Activated CD8-positive, alpha-beta memory T cell treated with anti-CD3 and anti-CD28 coated beads, Interleukin-2, amount 50 U/mL, for 4 hours (primary cell): ENCODE results near the gene ECM1.

ENCODE experiments used
- DNase-seq: peaks from one replicate; pipeline ENCODE4 v3.0.0-alpha.2; 2020

Gene ECM1

DNA sequence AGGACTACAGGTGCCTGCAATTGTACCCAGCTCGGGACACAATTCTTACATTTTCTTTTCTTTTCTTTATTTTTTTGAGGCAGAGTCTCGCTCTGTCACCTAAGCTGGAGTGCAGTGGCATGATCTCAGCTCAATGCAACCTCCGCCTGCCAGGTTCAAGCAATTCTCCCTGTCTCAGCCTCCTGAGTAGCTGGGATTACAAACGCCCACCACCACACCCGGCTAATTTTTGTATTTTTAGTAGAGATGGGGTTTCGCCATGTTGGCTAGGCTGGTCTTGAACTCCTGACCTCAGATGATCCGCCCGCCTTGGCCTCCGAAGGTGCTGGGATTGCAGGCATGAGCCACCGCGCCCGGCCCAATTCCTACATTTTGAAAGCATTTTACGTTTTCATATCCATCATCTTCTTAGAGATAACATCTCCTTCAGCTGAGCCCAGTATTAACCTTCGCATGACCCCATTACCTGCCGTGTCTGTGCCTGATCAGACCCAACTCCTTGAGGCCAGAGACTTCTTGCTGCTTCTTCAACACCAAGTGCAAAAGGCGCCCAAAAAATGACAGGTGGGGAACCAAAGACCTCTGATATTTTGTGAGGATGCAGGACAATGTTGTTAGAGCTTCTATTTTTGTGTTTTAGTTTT, 38.5 kb downstream of the ECM1 start:
- DNase-seq, result no peak

DNA sequence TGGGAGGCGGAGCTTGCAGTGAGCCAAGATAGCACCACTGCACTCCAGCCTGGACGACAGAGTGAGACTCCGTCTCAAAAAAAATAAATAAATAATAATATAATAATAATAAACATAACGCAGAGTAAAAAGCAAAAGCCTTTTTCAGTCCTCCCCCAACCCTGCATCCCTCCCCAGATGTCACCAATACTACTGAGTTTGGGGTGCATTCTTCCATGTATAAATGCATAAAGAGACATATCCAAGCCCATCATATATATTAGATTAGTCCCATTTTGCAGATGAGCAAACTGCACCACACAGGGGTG, 40.4 kb downstream of the ECM1 start:
- DNase-seq, result no peak

DNA sequence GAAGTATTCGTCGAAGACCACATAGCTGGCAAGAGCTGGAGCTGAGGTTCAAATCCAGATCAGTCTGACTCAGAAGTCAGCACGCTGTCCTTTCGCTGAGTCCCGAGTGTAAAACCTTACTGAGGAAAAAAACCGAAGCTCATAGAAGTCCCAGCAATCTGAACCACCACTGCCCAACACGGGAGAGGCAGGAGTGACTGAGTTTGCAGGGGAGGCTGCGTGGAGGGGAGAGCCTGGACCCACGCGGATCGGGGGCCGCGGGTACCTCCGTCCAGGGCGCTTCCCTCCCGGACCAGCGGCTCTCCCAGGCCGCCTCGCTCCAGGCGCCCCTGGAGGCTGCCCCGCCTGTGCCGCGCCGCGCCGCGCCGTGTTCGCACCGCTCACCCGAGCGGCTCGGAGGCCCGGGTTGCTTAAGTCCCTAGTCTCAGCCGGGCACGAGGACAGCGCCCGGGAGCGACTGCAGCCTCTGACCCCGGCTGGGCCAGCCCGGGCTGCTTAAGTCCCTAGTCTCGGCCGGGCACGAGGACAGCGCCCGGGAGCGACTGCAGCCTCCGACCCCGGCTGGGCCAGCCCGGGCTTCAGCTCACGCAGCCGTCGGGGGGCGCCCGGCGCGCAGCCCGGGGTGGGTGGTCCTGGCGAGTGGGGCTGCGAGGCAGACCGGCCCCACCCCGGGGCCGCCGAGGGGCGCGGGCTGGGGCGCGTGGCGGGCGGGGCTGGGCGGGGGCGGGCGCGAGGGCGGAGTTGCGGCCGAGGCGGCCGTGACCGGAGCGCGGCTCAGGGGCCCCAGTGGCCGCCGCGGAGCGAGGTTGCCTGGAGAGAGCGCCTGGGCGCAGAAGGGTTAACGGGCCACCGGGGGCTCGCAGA, 41.0 kb downstream of the ECM1 start, which contains the start of gene ADAMTSL4:
Gene ADAMTSL4 (plus strand): TSS at position 777 of the 864 bp plus-strand sequence. CDS start 2,881 bp downstream, outside the sequence.
- DNase-seq, result no peak

DNA sequence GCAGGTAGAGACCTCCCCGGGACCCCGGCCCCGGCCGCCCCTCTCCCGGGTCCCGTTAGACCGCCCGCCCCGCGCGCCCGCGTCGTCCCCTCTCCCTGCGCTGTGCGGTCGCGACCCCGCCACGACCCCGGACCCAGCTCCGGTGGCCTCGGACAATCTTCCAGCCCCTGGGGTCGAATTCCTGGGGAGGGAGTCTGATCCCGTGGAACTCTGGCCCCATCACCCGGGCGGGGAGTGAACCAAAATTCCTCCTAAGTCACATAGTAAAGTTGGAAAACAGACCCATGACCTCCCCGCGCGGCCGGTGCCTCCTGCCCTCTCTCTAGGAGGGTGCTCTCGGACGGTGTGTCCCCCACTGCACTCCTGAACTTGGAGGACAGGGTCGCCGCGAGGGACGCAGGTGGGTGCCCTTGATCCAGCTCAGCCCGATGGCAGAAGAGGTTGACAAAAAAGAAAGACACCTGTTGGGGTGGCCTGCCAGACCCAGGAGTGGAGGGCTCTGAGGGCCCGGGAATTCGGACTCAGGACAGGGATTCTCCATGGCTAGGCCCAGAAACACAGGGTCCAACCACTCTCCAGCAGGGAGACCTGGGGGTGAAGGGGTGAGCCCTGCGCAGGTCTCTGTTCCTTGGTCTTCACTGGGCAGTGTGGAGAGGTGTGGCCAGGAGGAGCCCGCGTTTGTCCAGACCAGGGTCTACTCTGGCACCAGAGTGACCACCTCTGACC, 41.8 kb downstream of the ECM1 start:
- DNase-seq, result no peak

DNA sequence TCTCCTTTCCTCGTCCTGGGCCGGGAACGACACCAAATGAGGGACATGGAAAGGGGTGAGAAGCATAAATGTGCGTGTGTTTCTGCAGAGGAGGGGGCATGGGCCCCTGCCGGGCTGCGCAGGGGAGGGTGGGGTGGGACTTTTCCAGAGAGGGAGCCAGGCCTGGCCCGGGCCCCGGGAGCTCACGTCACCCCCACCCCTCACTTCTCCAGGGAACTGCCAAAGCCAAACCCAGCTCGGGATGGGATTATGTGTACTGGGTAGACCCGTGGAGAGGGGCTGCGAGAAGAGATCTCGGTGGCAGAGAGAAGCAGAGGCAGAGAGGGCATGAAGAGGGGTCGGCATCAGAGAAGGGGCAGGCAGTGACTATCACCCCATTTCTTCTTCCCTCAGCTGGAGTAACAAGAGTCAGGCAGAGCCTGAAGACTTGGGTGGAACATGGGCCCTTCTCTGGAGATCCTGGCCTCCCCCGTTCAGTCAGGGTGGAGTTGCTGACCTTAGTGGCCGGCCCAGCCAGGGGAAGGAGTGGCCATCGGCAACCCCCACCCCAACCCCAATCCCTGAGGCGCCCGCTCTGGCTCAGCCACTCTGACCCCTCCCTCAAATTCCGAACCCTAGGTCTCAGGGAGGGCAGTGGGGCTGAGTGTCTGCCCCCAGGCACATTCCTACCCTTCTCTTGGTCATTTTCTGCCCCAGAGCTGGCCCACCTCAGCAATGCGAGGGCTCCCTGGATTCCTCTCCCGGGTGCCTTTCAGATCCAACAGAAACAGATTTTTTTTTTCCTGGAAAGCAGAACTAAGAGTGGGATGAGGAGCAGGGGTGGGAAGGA, 42.5 kb downstream of the ECM1 start:
- DNase-seq, result no peak

DNA sequence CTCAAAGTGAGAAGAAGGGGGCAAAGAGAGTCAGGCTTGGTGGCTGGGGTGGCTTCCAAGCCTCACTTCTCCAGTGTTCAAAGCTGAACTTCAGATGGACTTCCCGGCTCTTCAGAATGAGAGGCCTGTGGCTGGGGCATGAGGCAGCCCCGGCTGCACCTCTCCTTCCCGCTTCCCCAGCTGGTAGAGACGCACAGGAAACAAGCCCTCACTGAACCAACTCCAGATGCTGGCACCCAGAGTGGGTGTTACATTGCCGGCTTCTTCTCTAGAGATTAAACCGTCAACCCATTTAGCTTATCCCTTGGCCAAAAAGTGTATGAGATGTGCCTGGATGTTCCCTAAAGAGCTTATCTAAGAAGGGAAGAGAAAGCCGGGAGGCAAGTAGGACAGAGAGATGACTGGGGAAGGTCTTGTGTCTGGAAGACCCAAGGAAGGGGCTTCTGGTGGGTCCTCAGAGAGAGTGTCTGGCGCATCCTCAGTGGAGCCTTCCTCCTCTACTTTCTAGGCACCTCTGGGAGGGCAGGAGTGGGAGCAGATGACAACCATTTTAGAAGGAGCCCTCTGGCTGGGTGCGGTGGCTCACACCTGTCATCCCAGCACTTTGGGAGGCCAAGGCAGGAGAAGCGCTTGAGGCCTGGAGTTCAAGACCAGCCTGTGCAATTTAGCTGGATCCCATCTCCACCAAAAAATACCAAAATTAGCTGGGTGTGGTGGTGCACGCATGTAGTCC, 43.3 kb downstream of the ECM1 start:
- DNase-seq, result no peak

DNA sequence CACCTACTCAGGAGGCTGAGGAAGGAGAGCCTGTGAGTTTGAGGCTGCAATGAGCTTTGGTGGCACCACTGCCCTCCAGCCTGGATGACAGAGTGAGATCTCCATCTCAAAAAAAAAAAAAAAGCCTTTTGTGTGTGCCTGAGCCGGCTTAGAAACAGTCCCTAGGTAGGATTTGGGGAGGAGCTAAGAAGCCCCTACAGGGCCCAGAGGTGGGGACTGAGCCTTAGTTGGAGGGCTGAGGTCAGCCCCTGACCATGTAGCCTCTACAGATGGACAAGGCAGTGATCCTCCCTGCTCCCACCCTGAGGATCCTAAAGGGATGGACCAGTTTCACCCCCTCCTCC, 43.8 kb downstream of the ECM1 start:
- no peak for DNase-seq

DNA sequence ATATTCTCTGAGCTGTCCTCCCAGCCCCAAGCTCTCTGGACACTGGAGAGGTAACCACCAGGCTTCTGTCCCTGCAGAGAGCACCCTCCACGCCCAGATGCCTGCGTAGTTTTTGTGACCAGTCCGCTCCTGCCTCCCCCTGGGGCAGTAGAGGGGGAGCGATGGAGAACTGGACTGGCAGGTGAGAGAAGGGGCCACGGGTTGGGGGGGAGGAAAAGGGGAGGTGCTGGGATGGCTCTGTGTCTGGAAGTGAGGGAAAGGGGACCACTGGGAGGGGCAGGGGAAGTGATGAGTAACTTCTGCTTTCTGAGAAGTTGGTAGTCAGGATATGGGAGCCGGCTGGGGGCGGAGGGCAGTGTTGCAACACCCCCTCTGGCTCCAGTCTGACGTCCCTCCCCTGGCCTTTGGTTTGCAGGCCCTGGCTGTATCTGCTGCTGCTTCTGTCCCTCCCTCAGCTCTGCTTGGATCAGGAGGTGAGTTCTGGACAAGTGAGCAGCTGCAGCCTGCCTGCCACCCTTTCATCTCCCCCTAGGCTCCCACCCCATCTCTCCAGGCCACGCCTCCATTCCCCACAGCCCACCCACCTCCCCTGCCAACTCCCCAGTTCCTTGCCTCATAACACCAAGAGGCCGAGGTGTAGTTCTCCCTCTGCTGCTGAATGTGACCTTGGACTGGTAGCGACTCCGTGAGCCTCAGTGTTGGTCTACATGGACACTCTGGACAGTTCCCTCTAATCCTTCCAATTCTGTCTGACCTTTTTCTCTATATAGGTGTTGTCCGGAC, 44.4 kb downstream of the ECM1 start:
- DNase-seq, result no peak

DNA sequence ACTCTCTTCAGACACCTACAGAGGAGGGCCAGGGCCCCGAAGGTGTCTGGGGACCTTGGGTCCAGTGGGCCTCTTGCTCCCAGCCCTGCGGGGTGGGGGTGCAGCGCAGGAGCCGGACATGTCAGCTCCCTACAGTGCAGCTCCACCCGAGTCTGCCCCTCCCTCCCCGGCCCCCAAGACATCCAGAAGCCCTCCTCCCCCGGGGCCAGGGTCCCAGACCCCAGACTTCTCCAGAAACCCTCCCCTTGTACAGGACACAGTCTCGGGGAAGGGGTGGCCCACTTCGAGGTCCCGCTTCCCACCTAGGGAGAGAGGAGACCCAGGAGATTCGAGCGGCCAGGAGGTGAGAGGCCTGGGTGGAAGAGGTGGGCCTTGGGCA, 45.0 kb downstream of the ECM1 start:
- DNase-seq, result no peak

DNA sequence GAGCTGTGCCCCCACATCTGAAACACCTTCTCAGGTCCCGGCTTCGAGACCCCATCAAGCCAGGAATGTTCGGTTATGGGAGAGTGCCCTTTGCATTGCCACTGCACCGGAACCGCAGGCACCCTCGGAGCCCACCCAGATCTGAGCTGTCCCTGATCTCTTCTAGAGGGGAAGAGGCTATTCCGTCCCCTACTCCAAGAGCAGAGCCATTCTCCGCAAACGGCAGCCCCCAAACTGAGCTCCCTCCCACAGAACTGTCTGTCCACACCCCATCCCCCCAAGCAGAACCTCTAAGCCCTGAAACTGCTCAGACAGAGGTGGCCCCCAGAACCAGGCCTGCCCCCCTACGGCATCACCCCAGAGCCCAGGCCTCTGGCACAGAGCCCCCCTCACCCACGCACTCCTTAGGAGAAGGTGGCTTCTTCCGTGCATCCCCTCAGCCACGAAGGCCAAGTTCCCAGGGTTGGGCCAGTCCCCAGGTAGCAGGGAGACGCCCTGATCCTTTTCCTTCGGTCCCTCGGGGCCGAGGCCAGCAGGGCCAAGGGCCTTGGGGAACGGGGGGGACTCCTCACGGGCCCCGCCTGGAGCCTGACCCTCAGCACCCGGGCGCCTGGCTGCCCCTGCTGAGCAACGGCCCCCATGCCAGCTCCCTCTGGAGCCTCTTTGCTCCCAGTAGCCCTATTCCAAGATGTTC, 45.6 kb downstream of the ECM1 start:
- DNase-seq, result no peak

DNA sequence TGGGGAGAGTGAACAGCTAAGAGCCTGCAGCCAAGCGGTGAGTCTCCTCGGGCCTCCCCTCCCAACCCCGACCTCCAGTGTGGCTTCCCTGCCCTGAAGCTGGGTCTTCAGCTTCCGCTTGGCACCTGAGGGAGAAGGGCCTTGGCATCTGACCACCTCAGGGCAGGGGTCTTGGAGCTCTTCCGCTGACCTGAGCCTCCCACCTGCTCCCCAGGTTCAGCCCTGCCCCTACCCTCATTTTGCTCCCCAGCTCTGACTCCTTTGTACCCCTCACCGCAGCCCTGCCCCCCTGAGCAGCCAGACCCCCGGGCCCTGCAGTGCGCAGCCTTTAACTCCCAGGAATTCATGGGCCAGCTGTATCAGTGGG, 46.2 kb downstream of the ECM1 start:
- DNase-seq, result no peak

DNA sequence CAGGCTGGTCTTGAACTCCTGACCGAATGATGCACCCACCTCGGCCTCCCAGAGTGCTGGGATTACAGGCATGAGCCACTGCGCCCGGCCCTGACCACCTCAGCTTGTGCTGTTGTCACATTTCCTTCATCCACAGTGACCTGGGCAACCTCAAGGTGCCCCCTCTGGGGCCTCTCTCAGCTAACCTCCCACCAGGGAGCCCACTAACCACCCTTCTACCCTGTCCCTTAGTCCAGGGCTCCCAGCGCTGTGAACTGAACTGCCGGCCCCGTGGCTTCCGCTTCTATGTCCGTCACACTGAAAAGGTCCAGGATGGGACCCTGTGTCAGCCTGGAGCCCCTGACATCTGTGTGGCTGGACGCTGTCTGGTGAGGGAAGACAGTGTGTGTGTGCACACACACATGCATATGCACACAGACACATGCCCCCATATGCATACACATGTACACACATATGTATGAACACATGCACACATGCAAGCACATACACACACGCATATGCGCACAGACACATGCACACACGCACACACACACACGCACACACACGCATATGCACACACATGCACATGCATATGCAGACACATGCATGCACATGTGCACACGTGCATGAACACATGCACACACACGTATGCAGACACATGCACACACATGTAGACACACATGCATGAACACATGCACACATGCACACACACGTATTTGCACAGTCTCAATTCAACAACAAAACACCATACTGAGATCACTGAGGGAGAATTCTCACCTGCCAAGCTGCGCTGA, 47.5 kb downstream of the ECM1 start:
- no peak for DNase-seq

DNA sequence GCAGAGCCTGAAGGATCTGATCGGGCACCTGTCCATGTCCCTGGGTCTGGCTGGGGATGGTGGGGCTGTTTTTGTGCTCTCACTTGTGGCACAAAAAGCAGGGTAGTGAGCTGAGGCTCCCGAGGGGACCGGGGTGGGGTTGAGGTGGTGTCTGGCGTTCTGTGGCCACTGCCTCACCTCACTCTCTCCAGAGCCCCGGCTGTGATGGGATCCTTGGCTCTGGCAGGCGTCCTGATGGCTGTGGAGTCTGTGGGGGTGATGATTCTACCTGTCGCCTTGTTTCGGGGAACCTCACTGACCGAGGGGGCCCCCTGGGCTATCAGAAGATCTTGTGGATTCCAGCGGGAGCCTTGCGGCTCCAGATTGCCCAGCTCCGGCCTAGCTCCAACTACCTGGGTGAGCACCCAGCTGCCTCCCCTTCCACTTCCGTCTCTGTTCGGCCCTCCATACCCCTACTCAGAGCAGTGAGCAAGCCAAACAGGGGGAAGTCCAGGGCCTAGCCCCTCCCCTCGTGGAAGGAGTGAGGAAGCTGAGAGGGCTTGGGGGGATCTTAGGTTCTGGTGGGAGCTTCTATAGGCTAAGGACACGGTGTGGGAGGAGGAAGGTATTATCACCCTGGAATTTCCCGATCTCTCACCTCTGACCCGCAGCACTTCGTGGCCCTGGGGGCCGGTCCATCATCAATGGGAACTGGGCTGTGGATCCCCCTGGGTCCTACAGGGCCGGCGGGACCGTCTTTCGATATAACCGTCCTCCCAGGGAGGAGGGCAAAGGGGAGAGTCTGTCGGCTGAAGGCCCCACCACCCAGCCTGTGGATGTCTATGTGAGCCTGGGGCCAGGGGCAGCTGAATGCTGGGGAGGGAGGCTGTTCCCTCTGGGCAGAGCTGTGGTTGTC, 48.3 kb downstream of the ECM1 start:
- no peak for DNase-seq

DNA sequence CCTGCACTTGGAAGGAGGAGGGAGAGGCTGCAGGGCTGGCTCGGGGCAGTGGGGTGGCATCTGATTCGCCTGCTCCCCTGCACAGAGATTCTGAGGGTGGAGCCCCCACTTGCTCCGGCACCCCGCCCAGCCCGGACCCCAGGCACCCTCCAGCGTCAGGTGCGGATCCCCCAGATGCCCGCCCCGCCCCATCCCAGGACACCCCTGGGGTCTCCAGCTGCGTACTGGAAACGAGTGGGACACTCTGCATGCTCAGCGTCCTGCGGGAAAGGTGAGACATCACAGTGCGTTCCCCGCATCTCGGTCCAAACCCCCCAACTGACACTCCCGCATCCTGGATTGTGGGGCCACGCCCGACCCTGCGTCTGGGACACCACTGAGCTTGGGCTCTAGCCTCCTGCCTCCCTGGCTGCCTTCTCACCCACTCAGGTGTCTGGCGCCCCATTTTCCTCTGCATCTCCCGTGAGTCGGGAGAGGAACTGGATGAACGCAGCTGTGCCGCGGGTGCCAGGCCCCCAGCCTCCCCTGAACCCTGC, 49.2 kb downstream of the ECM1 start:
- DNase-seq, result no peak

DNA sequence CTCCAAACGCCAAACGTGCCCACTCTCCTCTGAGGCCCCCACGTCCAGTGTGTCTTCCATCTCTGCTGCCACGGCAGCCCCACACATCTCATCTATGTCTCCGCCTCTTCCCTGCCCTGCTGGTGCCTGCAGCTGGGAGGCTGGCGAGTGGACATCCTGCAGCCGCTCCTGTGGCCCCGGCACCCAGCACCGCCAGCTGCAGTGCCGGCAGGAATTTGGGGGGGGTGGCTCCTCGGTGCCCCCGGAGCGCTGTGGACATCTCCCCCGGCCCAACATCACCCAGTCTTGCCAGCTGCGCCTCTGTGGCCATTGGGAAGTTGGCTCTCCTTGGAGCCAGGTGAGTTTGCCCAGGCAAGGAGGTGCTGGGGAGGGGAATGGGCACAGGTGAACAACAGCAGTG, 49.9 kb downstream of the ECM1 start:
- DNase-seq, result no peak

DNA sequence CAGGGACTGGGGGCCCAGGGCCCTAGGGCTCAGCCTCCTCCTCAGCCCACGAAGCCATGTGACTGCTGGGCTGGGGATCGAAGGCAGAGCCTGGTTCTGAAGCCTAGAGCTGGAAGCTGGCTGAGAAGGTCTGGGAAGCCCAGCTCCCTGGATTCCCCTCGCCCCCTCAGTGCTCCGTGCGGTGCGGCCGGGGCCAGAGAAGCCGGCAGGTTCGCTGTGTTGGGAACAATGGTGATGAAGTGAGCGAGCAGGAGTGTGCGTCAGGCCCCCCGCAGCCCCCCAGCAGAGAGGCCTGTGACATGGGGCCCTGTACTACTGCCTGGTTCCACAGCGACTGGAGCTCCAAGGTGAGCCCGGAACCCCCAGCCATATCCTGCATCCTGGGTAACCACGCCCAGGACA, 50.4 kb downstream of the ECM1 start:
- DNase-seq, result no peak

DNA sequence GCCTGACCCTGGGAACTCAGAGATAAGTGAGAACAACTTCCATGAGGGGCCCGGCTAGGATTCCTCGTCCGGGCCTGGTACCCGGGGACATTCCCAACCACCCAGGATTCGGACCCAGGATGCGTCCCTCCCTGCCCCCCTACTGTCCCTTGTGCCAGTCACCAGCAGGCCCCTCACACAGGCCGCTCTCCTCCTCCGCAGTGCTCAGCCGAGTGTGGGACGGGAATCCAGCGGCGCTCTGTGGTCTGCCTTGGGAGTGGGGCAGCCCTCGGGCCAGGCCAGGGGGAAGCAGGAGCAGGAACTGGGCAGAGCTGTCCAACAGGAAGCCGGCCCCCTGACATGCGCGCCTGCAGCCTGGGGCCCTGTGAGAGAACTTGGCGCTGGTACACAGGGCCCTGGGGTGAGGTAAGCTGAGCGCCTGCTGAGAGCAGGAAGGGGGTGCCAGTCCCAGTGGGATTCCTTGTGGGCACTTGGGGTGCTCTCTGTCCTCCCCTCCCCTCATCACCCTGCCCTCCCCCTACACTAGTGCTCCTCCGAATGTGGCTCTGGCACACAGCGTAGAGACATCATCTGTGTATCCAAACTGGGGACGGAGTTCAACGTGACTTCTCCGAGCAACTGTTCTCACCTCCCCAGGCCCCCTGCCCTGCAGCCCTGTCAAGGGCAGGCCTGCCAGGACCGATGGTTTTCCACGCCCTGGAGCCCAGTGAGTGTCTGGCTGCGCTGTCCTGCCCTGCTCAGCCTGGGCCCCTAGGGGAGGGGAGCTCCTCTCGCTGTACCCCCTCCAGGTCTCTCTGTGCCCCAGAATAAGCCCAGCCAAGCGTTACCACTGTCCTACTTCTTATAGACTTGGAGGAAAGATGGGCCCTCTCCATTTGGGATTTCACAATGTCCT, 51.1 kb downstream of the ECM1 start:
- DNase-seq, result no peak

DNA sequence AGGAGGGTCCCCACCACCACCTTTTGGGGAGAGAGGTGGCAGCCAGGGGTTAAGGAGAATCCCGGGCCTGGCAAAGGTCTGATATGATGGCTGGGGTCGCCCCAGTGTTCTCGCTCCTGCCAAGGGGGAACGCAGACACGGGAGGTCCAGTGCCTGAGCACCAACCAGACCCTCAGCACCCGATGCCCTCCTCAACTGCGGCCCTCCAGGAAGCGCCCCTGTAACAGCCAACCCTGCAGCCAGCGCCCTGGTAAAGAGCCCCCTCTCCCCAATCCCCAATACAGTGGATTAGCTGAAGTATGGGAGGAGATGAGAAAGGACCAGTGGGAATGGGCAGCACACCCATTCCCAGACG, 51.7 kb downstream of the ECM1 start:
- no peak for DNase-seq
